Esophagus squamous epithelium (tissue), 5 donors: ENCODE data around the gene SNX7. TPM values are rescaled to one million over a fixed set of nuclear protein-coding genes. Genes with fewer than 3 reads are reported as not detected.

ENCODE experiments used
- DNase-seq: peaks from one replicate; lab custom pipeline; 2025; lab: John Stamatoyannopoulos, UW
- H3K27ac ChIP-seq, 4 donors: fragments of 200-600 bp; sonication (generic); one replicate each; pipeline ENCODE4 v1.5.1; 2016 to 2019; ENCODE audit warnings: mild to moderate bottlenecking in 1 of 4
- H3K27me3 ChIP-seq, 4 donors: fragments of 200-600 bp; sonication (generic); 1 replicate in 3 of 4; 2 replicates in 1 of 4; pipeline versions ENCODE4 v1.5.1 to v1.6.0; 2017 to 2021; ENCODE audit warnings: antibody characterized with exemption in 1 of 4
- H3K36me3 ChIP-seq, 3 donors: fragments of 200-600 bp; sonication (generic); one replicate each; pipeline ENCODE4 v1.5.1; 2016 to 2019
- H3K4me1 ChIP-seq, 3 donors: fragments of 200-600 bp; sonication (generic); one replicate each; pipeline ENCODE4 v1.5.1; 2017 to 2019
- H3K4me3 ChIP-seq, 4 donors: fragments of 200-600 bp; sonication (generic); 1 replicate in 3 of 4; 2 replicates in 1 of 4; pipeline ENCODE4 v1.5.1; 2016 to 2019; ENCODE audit warnings: mild to moderate bottlenecking in 2 of 4, moderate library complexity in 1 of 4
- H3K9me3 ChIP-seq, 3 donors: fragments of 200-600 bp; sonication (generic); one replicate each; pipeline ENCODE4 v1.5.1; 2016 to 2019
- CTCF ChIP-seq, 6 experiments: fragments of 450-650 bp in 4 of 6; fragments of 200-600 bp in 2 of 6; sonication (generic) in 2 of 6; IDR thresholded peaks; one replicate each; pipeline ENCODE4 v1.5.1; 2016 to 2019; ENCODE audit warnings: antibody characterized with exemption in 6 of 6, mild to moderate bottlenecking in 4 of 6, moderate library complexity in 4 of 6
- POLR2A ChIP-seq, 4 donors: fragments of 450-650 bp; IDR thresholded peaks; one replicate each; pipeline ENCODE4 v1.6.1; 2017; ENCODE audit warnings: antibody characterized with exemption in 4 of 4, mild to moderate bottlenecking in 4 of 4, moderate library complexity in 3 of 4
- WGBS, 2 donors: methylation state at CpG; one replicate each; pipeline ENCODE4 v1.1.5; 2018; 5-methylcytosine and 5-hydroxymethylcytosine counted together
- intact Hi-C: fragments of 100-400 bp; cut with DNase I; formaldehyde crosslinking; loops from one replicate; pipeline ENCODE4 v1.15.0; 2022
- total RNA-seq, 4 donors: library from RNA; depleted of rRNA; stranded (reverse); fragments of >200 nt; gene quantifications; one replicate each; pipeline ENCODE4 v1.1.0, GENCODE V29; 2016
- donor health status: DM: yes; HTN: yes; CAD: no.

Gene SNX7
- total RNA-seq, 4 donors from 2014 or later, result 9.1 to 33.9 (median 22.1) TPM

- WGBS, 2 donors, result 76 to 93% methylated on average over 2 of the region's 2 CpGs
- no peaks in the 10 kb centered on the region for H3K36me3 ChIP-seq
- intact Hi-C loops, result no loop called here
- H3K27ac ChIP-seq, result peak overlapping the region in 2 of 4 donors; percentile 27 to 31
- H3K4me1 ChIP-seq, result peaks cover 0 to 23% (median 10%) of the 10 kb centered on the region in 3 donors
- no peaks in the 10 kb centered on the region for H3K27me3 ChIP-seq
- no peak for DNase-seq
- TF ChIP-seq POLR2A (IDR thresholded peaks at IDR 0.05) (no peak), CTCF (IDR thresholded peaks at IDR 0.05) (no peak)
- no peaks in the 10 kb centered on the region for H3K9me3 ChIP-seq
- no peak overlapping the region for H3K4me3 ChIP-seq
These were observed 8.1 kb downstream of the SNX7 start for GRCh38 chr1:98669355-98670296.

- Histone ChIP-seq H3K27ac (no peak overlapping the region), H3K9me3 (no peaks in the 10 kb centered on the region)
- TF ChIP-seq CTCF (IDR thresholded peaks at IDR 0.05) (no peak), POLR2A (IDR thresholded peaks at IDR 0.05) (no peak)
These were observed 10.7 kb downstream of the SNX7 start for GRCh38 chr1:98672189-98672588.

GRCh38 chr1:98674075-98674781 lies 12.7 kb downstream of the SNX7 start:
- H3K4me1 ChIP-seq, result peaks cover 0 to 19% (median 6%) of the 10 kb centered on the region in 3 donors
- H3K27me3 ChIP-seq, result no peaks in the 10 kb centered on the region
- H3K4me3 ChIP-seq, result no peak overlapping the region
- H3K36me3 ChIP-seq, result no peaks in the 10 kb centered on the region
- no peak for DNase-seq
- intact Hi-C loops, result no loop called here
- H3K27ac ChIP-seq, result no peak overlapping the region
- TF ChIP-seq CTCF (IDR thresholded peaks at IDR 0.05) (no peak), POLR2A (IDR thresholded peaks at IDR 0.05) (no peak)
- no peaks in the 10 kb centered on the region for H3K9me3 ChIP-seq
- WGBS, 2 donors, result 67 to 70% methylated on average over 5 of the region's 5 CpGs

More at GRCh38 chr1:98672189-98672588, 10.7 kb downstream of the SNX7 start:
- Histone ChIP-seq H3K4me3 (no peak overlapping the region), H3K36me3 (no peaks in the 10 kb centered on the region), H3K27me3 (no peaks in the 10 kb centered on the region), H3K4me1 (peaks cover 0 to 25% (median 10%) of the 10 kb centered on the region in 3 donors)
- 74 to 89% methylated on average over 2 of the region's 2 CpGs for WGBS, 2 donors
- intact Hi-C loops, result no loop called here
- no peak for DNase-seq

- no peak for TF ChIP-seq CTCF (IDR thresholded peaks at IDR 0.05)
- no peak for TF ChIP-seq POLR2A (IDR thresholded peaks at IDR 0.05)
- H3K4me1 ChIP-seq, result peaks cover 0 to 9% (median 0%) of the 10 kb centered on the region in 3 donors
- no peaks in the 10 kb centered on the region for H3K27me3 ChIP-seq
- DNase-seq, result no peak
- H3K9me3 ChIP-seq, result no peaks in the 10 kb centered on the region
- intact Hi-C loops, result no loop called here
- H3K27ac ChIP-seq, result no peak overlapping the region
- no peaks in the 10 kb centered on the region for H3K36me3 ChIP-seq
- WGBS, 2 donors, result 82 to 91% methylated on average over 5 of the region's 5 CpGs
- no peak overlapping the region for H3K4me3 ChIP-seq
These were observed 13.8 kb downstream of the SNX7 start for GRCh38 chr1:98675282-98675681.

DNA sequence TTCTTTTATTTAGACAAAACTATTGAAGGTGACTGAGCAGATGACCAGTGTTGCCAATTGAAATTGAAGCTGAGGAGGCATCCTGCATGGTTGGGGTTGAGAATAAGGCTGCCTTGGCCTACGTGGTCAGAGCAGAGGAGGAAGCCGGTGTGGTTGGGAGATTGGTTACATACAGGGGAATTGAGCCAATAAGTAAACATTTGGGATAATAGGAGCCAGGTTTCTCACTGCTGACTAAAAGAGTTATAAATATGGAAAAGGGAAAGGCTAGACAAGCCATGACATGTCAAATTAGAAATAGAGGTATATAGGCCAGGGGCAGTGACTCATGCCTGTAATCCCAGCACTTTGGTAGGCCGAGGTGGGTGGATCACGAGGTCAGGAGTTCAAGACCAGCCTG lies 15.8 kb downstream of the SNX7 start:
- no peaks in the 10 kb centered on the region for H3K27me3 ChIP-seq
- no peak for TF ChIP-seq CTCF (IDR thresholded peaks at IDR 0.05)
- no peak for TF ChIP-seq POLR2A (IDR thresholded peaks at IDR 0.05)
- intact Hi-C loops, result no loop called here
- H3K4me3 ChIP-seq, result no peak overlapping the region
- no peaks in the 10 kb centered on the region for H3K9me3 ChIP-seq
- no peaks in the 10 kb centered on the region for H3K36me3 ChIP-seq
- no peak for DNase-seq
- WGBS, 2 donors, result 34 to 45% methylated on average over 4 of the region's 4 CpGs
- peaks cover 0 to 7% (median 0%) of the 10 kb centered on the region in 3 donors for H3K4me1 ChIP-seq
- H3K27ac ChIP-seq, result no peak overlapping the region
